ENCODE measurements around the gene SLC35A2. TPM values are rescaled to one million over a fixed set of nuclear protein-coding genes. Genes with fewer than 3 reads are reported as not detected.

Gene SLC35A2
- total and polyA plus RNA-seq, 2 of the 4 experiments (the other 2 are of a cell fraction) = 10.8 to 48.3 TPM

- DNase-seq (peak; percentile 82), ATAC-seq (ENCODE audit: low read depth) (peak; percentile 79)
- no peak within 1 kb of the TSS for H2BK120ac ChIP-seq (ENCODE audit: low read depth, low read length)
- peak within 1 kb of the TSS; percentile 73 for H3K23ac ChIP-seq (ENCODE audit: low read depth, low read length)
- H3K56ac ChIP-seq (ENCODE audit: extremely low read depth, insufficient read depth, low read length) = no peak within 1 kb of the TSS
- H3K9ac ChIP-seq (ENCODE audit: low read depth, low read length) = peak within 1 kb of the TSS; percentile 73; the same call in 1 of the 2 replicates
- H2AK9ac ChIP-seq (replicated peaks; ENCODE audit: low read depth, low read length, poor library complexity) = peak within 1 kb of the TSS; percentile 78
- ChIA-PET CTCF (no interaction called here), POLR2A (ENCODE audit: unreplicated experiment) (no interaction called here)
- H3K4ac ChIP-seq (ENCODE audit: low read depth, low read length) = peak within 1 kb of the TSS; percentile 27; the same call in 1 of the 2 replicates
- H3K27me3 ChIP-seq (ENCODE audit: control insufficient read depth, insufficient read depth, low read length) = no peaks in the 10 kb centered on the region
- H2BK15ac ChIP-seq (ENCODE audit: low read depth, low read length) = no peak within 1 kb of the TSS
- BruUV-seq (replicated peaks) = no TSS peak
- H3K9me1 ChIP-seq (ENCODE audit: insufficient read depth, low read length) = peaks cover 5% of the 10 kb centered on the region; the same call in 1 of the 2 replicates
- H2AFZ ChIP-seq (replicated peaks; ENCODE audit: low read length, poor library complexity) = peak within 1 kb of the TSS; percentile 85
- dilution Hi-C loops (cut with HindIII; ENCODE audit: low sequenced_read_pairs, unreplicated experiment) = no loop called here
- H3K4me3 ChIP-seq (ENCODE audit: insufficient read depth, low read depth, low read length) = peak within 1 kb of the TSS; percentile 57
- H4K5ac ChIP-seq (ENCODE audit: low read depth, low read length) = peak within 1 kb of the TSS; percentile 73
- peak within 1 kb of the TSS; percentile 93 for H3K4me2 ChIP-seq (ENCODE audit: low read depth, low read length)
- peaks cover 4 to 21% of the 10 kb centered on the region in 2 experiments; a peak in 2 of 4 replicates for H3K79me1 ChIP-seq (ENCODE audit: low read depth in 1 of 2, low read length in 2 of 2)
- peak within 1 kb of the TSS; percentile 48 for H2AK5ac ChIP-seq (ENCODE audit: low read depth, low read length)
- no peak within 1 kb of the TSS; the same call in 1 of the 2 replicates for H3K14ac ChIP-seq (replicated peaks; ENCODE audit: low read depth, low read length)
- H3K36me3 ChIP-seq (ENCODE audit: control insufficient read depth, insufficient read depth, low read length) = peaks cover 7% of the 10 kb centered on the region; the same call in 1 of the 2 replicates
- H4K8ac ChIP-seq (ENCODE audit: low read depth in 2 of 2, low read length in 2 of 2) = peak within 1 kb of the TSS in 1 of 2 experiments; percentile 69; a peak in 1 of 4 replicates
- 41% methylated on average over 20 of the region's 55 CpGs; no CpG with 5 or more reads in 1 of the 2 experiments for WGBS, 2 experiments (ENCODE audit: extremely low coverage in 2 of 2, insufficient read length in 1 of 2)
- peak within 1 kb of the TSS; percentile 37; the same call in 1 of the 2 replicates for H3K27ac ChIP-seq (ENCODE audit: insufficient read depth, low read length)
- H3K9me3 ChIP-seq (ENCODE audit: control insufficient read depth, insufficient read depth, low read length) = no peaks in the 10 kb centered on the region
- no peak within 1 kb of the TSS; the same call in 1 of the 2 replicates for H3K18ac ChIP-seq (ENCODE audit: low read depth, low read length)
- H2BK20ac ChIP-seq (ENCODE audit: low read depth, low read length) = no peak within 1 kb of the TSS
- H4K20me1 ChIP-seq (ENCODE audit: insufficient read depth, low read length) = peaks cover 16% of the 10 kb centered on the region; the same call in 1 of the 2 replicates
- H3K4me1 ChIP-seq (ENCODE audit: control insufficient read depth, insufficient read depth, low read length) = peaks cover 3% of the 10 kb centered on the region; the same call in 1 of the 2 replicates
- peak within 1 kb of the TSS; percentile 55 for H2BK5ac ChIP-seq (ENCODE audit: low read depth, low read length, poor library complexity, severe bottlenecking)
- in situ Hi-C loops (cut with MboI; ENCODE audit: low sequenced_read_pairs) = no loop called here
- intact Hi-C loops (cut with micrococcal nuclease) = loop anchor here (5.0 kb wide), 1 partner anchor 124 kb away; the partner anchor contains the start of gene TFE3
- peak within 1 kb of the TSS; percentile 23; the same call in 1 of the 2 replicates for H4K91ac ChIP-seq (ENCODE audit: insufficient read depth, low read depth, low read length)
- TF ChIP-seq CHD1 (IDR thresholded peaks at IDR 0.05; ENCODE audit: low read depth, low read length) (no peak), RFX5 (IDR thresholded peaks at IDR 0.05; ENCODE audit: low read depth, low read length) (no peak), MAZ (IDR thresholded peaks at IDR 0.05; ENCODE audit: borderline replicate concordance, low read depth, low read length) (peak; percentile 38; the same call in 1 of the 2 replicates), SMC3 (IDR thresholded peaks at IDR 0.05; ENCODE audit: low read depth, low read length) (no peak), FOS (IDR thresholded peaks at IDR 0.05; ENCODE audit: low read depth, low read length) (no peak), BHLHE40 (IDR thresholded peaks at IDR 0.05; ENCODE audit: low read depth, low read length) (peak; percentile 55; the same call in 1 of the 2 replicates), CEBPB (IDR thresholded peaks at IDR 0.05; ENCODE audit: low read depth, low read length) (no peak), NFE2L2 (IDR thresholded peaks at IDR 0.05; ENCODE audit: low read depth, low read length) (no peak), MAFK (IDR thresholded peaks at IDR 0.05; ENCODE audit: low read depth, low read length) (no peak), RAD21 (IDR thresholded peaks at IDR 0.05; ENCODE audit: low read length) (no peak), USF2 (IDR thresholded peaks at IDR 0.05; ENCODE audit: low read depth, low read length) (peak; percentile 88)
- TF ChIP-seq, protein P1, sequence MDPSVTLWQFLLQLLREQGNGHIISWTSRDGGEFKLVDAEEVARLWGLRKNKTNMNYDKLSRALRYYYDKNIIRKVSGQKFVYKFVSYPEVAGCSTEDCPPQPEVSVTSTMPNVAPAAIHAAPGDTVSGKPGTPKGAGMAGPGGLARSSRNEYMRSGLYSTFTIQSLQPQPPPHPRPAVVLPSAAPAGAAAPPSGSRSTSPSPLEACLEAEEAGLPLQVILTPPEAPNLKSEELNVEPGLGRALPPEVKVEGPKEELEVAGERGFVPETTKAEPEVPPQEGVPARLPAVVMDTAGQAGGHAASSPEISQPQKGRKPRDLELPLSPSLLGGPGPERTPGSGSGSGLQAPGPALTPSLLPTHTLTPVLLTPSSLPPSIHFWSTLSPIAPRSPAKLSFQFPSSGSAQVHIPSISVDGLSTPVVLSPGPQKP (IDR thresholded peaks at IDR 0.05; ENCODE audit: borderline replicate concordance, low read depth, low read length) = no peak
- TF ChIP-seq, protein P2, sequence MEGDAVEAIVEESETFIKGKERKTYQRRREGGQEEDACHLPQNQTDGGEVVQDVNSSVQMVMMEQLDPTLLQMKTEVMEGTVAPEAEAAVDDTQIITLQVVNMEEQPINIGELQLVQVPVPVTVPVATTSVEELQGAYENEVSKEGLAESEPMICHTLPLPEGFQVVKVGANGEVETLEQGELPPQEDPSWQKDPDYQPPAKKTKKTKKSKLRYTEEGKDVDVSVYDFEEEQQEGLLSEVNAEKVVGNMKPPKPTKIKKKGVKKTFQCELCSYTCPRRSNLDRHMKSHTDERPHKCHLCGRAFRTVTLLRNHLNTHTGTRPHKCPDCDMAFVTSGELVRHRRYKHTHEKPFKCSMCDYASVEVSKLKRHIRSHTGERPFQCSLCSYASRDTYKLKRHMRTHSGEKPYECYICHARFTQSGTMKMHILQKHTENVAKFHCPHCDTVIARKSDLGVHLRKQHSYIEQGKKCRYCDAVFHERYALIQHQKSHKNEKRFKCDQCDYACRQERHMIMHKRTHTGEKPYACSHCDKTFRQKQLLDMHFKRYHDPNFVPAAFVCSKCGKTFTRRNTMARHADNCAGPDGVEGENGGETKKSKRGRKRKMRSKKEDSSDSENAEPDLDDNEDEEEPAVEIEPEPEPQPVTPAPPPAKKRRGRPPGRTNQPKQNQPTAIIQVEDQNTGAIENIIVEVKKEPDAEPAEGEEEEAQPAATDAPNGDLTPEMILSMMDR (conservative IDR thresholded peaks at IDR 0.05; ENCODE audit: low read depth, low read length) = no peak
Measured at GRCh38 chrX:48918643-48919340, 7.3 kb upstream of the SLC35A2 start, which contains the start of gene PIM2. Gene PIM2 (minus strand): TSS chrX:48919024. CDS start chrX:48918834, 190 bp downstream.

All from IMR-90 (cell line).